SH-SY5Y (cell line): Measurements from ENCODE around the gene SORCS3.

Source experiments
- GATA2 ChIP-seq: IDR thresholded peaks from 2 replicates; pipeline ENCODE4 v1.6.1; 2011; ENCODE audit warnings: mild to moderate bottlenecking, low read depth, low read length
- GATA3 ChIP-seq: IDR thresholded peaks from 2 replicates; pipeline ENCODE4 v1.6.1; 2011; ENCODE audit warnings: low read depth, mild to moderate bottlenecking, low read length, moderate library complexity

DNA sequence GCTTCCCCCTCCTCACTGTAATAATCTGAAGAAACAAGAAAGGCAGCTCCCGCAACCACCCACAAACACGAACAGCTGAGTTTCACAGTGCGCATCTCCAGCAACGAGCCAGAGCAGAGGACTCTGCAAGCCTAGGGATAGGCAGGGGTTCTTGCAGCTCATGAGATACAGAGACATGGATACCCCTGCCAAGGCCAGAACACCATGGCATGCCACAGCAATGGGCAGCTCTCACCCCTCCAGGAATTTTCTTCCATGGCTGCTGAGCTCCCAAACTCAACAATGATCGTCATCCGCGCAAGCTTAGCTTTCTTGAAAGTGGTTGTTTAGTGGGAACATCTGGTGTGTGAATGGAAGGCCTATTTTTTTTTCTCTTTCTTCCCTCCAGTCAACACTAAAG lies 637.3 kb downstream of the SORCS3 start:
- TF ChIP-seq GATA3 (no peak), GATA2 (no peak)
